ENCODE results near the gene HBE1. TPM values are rescaled to one million over a fixed set of nuclear protein-coding genes. Genes with fewer than 3 reads are reported as not detected.

The HBE1 gene
- total RNA-seq, 1 experiment from 2014 or later = 3.2 TPM

DNA sequence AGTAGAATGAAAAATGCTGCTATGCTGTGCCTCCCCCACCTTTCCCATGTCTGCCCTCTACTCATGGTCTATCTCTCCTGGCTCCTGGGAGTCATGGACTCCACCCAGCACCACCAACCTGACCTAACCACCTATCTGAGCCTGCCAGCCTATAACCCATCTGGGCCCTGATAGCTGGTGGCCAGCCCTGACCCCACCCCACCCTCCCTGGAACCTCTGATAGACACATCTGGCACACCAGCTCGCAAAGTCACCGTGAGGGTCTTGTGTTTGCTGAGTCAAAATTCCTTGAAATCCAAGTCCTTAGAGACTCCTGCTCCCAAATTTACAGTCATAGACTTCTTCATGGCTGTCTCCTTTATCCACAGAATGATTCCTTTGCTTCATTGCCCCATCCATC is 14.9 kb upstream of the HBE1 start:
- Histone ChIP-seq H3K4me3 (ENCODE audit: low read depth in 2 of 2, low read length in 2 of 2) (no peak overlapping the region), H3K4me1 (ENCODE audit: control insufficient read depth, insufficient read depth, low read length) (peaks cover 7% of the 10 kb centered on the region; the same call in 1 of the 2 replicates), H3K27me3 (ENCODE audit: control insufficient read depth, insufficient read depth, low read length) (no peaks in the 10 kb centered on the region), H3K27ac (ENCODE audit: low read length) (no peak overlapping the region), H3K9me3 (ENCODE audit: control insufficient read depth, insufficient read depth, low read depth, low read length) (no peaks in the 10 kb centered on the region), H3K36me3 (ENCODE audit: control insufficient read depth, insufficient read depth, low read length) (no peaks in the 10 kb centered on the region)
- DNase-seq (ENCODE audit: low read depth, low spot score) (no peak), ATAC-seq (no peak)
- intact Hi-C loops (cut with micrococcal nuclease; ENCODE audit: unreplicated experiment) (loop anchor here (10.0 kb wide), 1 partner anchor 1100 kb away; no protein-coding TSS in a partner anchor), in situ Hi-C loops (cut with HindIII; ENCODE audit: low pct_unique_long_range_greater_than_20kb, low sequenced_read_pairs) (no loop called here)
- no TSS peak for BruUV-seq (replicated peaks)
- CTCF ChIA-PET = no interaction called here
- POLR2A ChIA-PET = interaction anchor here (0.5 kb wide), 1 partner anchor 141 kb away, joined by 3 read pairs; no protein-coding TSS in a partner anchor
- TF ChIP-seq, protein P1, sequence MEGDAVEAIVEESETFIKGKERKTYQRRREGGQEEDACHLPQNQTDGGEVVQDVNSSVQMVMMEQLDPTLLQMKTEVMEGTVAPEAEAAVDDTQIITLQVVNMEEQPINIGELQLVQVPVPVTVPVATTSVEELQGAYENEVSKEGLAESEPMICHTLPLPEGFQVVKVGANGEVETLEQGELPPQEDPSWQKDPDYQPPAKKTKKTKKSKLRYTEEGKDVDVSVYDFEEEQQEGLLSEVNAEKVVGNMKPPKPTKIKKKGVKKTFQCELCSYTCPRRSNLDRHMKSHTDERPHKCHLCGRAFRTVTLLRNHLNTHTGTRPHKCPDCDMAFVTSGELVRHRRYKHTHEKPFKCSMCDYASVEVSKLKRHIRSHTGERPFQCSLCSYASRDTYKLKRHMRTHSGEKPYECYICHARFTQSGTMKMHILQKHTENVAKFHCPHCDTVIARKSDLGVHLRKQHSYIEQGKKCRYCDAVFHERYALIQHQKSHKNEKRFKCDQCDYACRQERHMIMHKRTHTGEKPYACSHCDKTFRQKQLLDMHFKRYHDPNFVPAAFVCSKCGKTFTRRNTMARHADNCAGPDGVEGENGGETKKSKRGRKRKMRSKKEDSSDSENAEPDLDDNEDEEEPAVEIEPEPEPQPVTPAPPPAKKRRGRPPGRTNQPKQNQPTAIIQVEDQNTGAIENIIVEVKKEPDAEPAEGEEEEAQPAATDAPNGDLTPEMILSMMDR (IDR thresholded peaks at IDR 0.05) = no peak
- no peak for TF ChIP-seq TCF7L2 (IDR thresholded peaks at IDR 0.05; ENCODE audit: low read depth, low read length)
- no peak for TF ChIP-seq SIN3A (IDR thresholded peaks at IDR 0.05; ENCODE audit: borderline replicate concordance, insufficient read depth, low read depth, low read length)
- no peak for TF ChIP-seq POLR2AphosphoS5 (IDR thresholded peaks at IDR 0.05; ENCODE audit: low read depth, low read length)
- TF ChIP-seq REST (IDR thresholded peaks at IDR 0.05; ENCODE audit: insufficient read depth in 1 of 2, low read depth in 2 of 2, low read length in 1 of 2) = no peak

DNA sequence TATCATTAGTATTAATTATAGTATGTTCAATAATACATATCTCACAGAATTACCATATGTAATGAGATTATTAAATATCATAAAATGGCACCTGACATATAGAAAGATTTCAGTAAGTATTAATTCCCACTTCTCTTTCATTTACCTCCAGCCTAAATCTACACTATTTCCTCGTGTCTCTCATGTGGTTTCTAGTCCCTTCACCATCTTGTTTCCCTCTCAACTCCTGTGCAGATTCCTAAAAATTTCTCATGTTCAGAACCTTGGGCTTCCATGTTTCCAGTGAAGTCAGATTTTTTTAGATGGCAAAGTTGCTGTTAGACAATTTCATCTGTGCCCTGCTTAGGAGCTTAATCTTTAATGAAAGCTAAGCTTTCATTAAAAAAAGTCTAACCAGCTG is 14.1 kb upstream of the HBE1 start:
- DNase-seq (ENCODE audit: low read depth, low spot score) (no peak), ATAC-seq (no peak)
- no TSS peak for BruUV-seq (replicated peaks)
- ChIA-PET CTCF (no interaction called here), POLR2A (interaction anchor here (0.5 kb wide), 1 partner anchor 140 kb away, joined by 3 read pairs; no protein-coding TSS in a partner anchor)
- H3K27ac ChIP-seq (ENCODE audit: low read length) = no peak overlapping the region
- H3K4me1 ChIP-seq (ENCODE audit: control insufficient read depth, insufficient read depth, low read length) = peaks cover 7% of the 10 kb centered on the region; the same call in 1 of the 2 replicates
- TF ChIP-seq REST (IDR thresholded peaks at IDR 0.05; ENCODE audit: insufficient read depth in 1 of 2, low read depth in 2 of 2, low read length in 1 of 2) (no peak), POLR2AphosphoS5 (IDR thresholded peaks at IDR 0.05; ENCODE audit: low read depth, low read length) (no peak), SIN3A (IDR thresholded peaks at IDR 0.05; ENCODE audit: borderline replicate concordance, insufficient read depth, low read depth, low read length) (no peak), TCF7L2 (IDR thresholded peaks at IDR 0.05; ENCODE audit: low read depth, low read length) (no peak)
- TF ChIP-seq, protein P1 (IDR thresholded peaks at IDR 0.05) = no peak
- no peak overlapping the region for H3K4me3 ChIP-seq (ENCODE audit: low read depth in 2 of 2, low read length in 2 of 2)
- no peaks in the 10 kb centered on the region for H3K9me3 ChIP-seq (ENCODE audit: control insufficient read depth, insufficient read depth, low read depth, low read length)
- H3K36me3 ChIP-seq (ENCODE audit: control insufficient read depth, insufficient read depth, low read length) = no peaks in the 10 kb centered on the region
- in situ Hi-C loops (cut with HindIII; ENCODE audit: low pct_unique_long_range_greater_than_20kb, low sequenced_read_pairs) (no loop called here), intact Hi-C loops (cut with micrococcal nuclease; ENCODE audit: unreplicated experiment) (loop anchor here (10.0 kb wide), 1 partner anchor 1099 kb away; no protein-coding TSS in a partner anchor)
- H3K27me3 ChIP-seq (ENCODE audit: control insufficient read depth, insufficient read depth, low read length) = no peaks in the 10 kb centered on the region

All from Panc1 (cell line).